ENCODE measurements around the gene CALML3.
"Not testable (repeated sequence)": the region's sequence is repeated elsewhere in the genome, so short reads cannot be mapped to it uniquely, and the experiment has no call there.

Gene CALML3

DNA sequence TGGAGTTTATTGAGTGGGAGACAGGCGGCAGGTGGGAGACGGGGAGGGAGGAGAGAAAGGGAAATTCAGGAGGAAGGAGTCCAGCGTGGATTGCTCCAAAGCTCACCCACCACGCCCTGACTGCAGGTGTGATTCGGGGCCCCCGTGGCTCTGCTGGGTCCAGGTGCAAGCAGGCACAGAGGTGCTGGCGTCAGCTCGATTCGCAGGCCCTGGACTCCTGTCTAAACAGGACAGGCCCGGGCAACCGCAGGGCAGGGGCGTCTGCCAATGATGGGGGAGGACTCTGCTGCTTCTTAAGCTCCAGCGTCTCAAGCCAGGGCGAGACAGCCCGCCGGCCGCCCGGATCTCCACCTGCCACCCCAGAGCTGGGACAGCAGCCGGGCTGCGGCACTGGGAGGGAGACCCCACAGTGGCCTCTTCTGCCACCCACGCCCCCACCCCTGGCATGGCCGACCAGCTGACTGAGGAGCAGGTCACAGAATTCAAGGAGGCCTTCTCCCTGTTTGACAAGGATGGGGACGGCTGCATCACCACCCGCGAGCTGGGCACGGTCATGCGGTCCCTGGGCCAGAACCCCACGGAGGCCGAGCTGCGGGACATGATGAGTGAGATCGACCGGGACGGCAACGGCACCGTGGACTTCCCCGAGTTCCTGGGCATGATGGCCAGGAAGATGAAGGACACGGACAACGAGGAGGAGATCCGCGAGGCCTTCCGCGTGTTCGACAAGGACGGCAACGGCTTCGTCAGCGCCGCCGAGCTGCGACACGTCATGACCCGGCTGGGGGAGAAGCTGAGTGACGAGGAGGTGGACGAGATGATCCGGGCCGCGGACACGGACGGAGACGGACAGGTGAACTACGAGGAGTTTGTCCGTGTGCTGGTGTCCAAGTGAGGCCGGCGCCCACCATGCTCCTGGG lies at the start of gene CALML3:
CALML3 (plus strand) TSS at position 321 of the 920 bp plus-strand sequence; CDS start at position 446, 125 bp downstream.
- DNase-seq: no peak

DNA sequence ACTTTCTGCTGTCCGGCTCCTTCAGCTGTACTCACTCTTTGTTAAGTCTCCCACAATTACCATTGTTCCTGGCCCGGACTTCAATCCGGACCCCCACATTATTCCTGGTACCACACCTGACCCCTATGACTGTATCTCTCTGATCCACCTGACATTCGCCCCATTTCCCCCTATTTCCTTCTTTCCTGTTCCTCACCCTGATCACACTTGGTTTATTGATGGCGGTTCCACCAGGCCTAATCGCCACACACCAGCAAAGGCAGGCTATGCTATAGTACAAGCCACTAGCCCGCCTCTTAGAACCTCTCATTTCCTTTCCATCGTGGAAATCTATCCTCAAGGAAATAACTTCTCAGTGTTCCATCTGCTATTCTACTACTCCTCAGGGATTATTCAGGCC lies 49.7 kb upstream of the CALML3 start:
- not testable (repeated sequence) for DNase-seq

DNA sequence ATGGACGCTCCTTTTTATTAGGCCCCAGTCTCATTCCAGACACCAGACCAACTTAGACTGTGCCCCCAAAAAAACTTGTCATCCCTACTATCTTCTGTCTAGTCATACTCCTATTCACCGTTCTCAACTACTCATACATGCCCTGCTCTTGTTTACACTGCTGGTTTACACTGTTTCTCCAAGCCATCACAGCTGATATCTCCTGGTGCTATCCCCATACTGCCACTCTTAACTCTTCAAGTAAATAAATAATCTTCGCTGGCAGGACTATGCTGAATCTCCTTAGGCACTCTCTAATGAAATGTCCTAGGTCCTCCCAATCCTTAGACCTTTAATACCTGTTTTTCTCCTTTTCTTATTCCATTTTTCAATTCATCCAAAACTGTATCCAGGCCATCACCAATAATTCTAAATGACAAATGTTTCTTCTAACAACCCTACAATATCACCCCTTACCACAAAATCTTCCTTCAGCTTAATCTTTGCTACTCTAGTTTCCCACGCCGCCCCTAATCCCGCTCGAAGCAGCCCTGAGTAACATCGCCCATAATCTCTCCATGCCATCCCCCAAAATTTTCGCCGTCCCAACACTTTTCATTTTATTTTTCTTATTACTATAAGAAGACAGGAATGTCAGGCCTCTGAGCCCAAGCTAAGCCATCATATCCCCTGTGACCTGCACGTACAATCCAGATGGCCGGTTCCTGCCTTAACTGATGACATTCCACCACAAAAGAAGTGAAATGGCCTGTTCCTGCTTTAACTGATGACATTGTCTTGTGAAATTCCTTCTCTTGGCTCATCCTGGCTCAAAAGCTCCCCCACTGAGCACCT lies 48.6 kb upstream of the CALML3 start:
- not testable (repeated sequence) for DNase-seq

DNA sequence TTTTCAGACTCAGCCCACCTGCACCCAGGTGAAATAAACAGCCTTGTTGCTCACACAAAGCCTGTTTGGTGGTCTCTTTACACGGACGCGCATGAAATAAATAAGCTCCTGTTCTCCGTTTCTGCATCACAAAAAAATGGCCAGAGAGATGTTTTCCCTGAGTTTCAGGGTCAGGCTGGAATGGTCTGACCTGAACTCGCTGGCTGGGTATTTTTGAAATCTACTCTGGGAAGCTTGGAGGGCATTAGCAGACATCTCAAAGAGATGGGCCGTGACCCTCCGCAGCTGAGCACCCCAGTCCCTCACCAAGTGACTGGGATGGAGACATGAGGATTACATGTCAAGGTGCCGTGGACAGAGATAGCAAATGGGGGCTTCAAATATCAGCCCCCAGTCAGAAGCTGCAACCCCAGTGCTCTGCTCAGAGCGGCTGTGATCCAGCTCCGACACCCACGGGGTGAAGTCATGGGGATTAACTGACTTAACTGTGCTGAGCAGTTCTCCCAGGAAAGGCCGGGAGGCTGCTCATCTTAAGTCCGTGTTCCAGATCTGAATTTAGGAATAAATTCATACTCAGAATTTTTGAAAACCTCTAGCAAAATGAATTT lies 47.7 kb upstream of the CALML3 start:
- DNase-seq: no peak

DNA sequence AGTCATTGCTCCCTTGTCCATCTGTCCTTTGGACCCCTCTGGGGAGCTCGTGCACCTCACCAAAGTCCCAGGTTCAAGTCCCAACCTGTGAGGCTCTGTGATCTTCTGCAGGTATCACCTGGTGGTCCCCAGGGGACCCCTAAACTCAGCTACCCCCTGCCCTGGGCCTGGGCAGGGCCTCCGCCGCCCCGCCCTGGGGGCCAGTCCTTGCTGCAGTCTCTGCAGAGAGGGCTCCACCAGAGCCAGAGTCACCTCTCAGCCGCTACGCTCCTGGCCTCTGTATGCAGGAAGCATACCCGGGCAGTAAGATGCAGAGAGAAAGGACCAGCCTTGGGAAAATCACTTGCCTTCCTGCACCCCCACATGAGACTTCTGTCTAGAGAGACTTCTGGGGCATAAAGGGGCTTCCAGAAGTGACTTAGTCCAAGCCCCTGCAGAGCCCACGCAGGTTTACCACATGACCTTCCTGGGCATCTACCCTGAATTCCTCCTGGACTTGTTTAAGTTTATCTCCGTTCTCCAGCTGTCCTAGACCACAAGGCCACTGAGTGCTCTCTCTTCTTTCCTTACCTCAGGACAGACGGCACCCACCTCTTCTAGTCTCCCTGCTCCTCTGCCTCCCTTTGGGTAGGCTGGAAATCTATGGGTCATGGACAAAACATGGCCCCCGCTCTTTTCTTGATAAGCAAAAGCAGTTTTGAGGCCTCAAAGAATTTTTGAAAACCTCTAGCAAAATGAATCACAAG lies 46.6 kb upstream of the CALML3 start:
- no peak for DNase-seq

DNA sequence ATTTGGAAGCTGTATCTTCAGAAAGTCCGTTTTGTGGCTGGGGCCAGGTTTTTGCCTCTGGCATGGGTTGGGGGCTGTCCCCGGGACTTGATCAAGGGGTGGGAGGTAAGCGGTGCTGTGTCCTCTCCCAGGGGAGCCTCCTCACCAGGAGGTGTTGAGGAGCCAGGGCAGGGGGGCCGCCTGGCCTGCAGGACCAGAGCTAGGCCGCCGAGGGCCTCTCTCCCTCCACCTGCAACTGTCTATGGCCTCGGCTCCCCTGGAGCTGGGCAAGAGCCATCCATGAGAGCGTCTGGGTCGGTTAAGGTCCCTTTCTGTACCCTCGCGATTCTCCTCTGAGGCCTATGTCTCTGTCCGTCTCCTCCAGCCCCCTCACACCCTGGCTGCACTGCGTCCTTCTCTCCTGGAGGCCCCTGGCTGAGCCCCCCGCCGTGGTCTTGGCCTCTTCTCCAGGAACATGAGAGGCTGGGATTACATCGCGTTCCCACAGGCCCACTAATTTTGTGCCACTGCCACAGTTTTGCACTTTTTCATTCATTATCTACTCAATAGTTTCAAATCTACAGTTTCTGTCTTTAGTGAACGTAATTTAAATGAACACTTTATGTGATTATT lies 46.0 kb upstream of the CALML3 start:
- DNase-seq: no peak

DNA sequence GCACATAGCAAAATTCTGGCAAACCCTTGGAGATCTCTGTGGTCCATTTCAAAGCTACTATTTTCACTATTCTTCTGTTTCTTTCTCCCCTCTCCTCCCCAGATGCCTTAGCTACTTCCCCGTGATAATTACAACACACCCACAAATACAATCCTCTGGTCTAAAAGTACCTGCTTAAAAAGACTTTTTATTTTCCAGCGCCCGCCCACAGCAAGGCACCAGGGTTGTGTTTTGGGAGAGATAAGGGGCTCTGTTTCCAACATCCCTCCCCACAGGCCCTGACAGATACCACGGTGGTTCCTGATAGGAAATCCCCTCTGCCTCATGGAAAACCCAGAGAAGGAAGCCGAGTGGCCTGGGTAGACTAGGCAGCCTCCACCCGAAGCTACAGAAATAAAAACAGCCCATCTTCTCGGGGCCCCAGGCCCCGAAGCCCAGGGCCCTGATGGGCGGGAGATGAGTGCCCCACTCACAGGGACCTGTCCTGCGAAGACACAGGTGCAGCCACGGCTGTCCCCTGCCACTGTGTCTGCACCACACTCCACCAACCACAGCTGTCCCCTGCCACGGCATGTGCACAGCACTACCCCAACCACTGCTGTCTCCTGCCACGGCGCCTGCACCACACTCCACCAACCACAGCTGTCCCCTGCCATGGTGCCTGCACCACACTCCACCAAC lies 45.1 kb upstream of the CALML3 start:
- no peak for DNase-seq

DNA sequence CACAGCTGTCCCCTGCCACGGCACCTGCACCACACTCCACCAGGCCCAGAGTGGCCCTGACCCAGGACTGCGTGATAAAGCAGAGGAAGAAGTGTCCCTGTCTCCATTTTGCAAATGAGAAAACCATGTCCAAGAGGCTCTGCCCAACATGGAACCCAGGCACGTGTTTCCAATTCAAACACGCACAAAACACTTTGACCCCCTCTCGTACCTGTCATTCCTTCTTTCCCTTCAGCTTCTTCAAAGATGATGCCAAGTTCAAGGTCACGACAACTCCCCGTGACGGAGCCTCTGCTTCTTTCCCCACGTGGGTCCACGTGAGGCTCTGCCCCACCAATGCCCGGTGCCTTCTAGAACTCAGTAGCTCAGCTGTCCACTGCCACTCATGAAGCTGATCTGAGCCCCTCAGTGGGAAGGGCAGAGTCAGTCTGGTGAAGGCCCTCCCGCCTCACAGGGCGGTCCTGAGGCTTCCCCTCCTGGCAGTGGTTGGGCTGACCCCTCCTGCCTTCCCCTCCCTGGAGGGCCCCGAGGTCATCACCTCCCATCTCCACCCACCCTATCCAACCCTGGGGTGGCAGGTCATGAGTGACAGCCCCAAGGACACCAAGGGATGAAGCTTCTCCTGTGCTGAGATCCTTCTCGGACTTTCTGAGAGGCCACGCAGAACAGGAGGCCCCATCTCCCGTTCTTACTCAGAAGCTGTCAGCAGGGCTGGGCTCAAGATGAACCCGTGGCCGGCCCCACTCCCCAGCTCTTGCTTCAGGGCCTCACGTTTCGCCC lies 44.4 kb upstream of the CALML3 start:
- DNase-seq: no peak

DNA sequence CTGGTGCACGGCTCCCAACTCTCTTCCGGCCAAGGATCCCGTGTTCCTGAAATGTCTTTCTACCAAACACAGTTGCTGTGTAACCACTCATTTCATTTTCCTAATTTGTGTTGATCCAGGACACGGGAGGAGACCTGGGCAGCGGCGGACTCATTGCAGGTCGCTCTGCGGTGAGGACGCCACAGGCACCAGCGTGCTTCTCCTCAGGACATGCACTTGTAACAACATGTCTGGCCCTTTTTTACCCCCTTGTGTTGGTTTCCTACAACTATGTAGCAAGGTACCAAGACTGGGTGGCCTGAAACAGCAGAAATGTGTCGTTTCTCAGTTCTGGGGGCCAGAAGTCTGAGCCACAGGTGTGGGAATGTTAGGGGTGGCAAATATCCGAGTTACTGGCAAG lies 43.6 kb upstream of the CALML3 start:
- DNase-seq: no peak

DNA sequence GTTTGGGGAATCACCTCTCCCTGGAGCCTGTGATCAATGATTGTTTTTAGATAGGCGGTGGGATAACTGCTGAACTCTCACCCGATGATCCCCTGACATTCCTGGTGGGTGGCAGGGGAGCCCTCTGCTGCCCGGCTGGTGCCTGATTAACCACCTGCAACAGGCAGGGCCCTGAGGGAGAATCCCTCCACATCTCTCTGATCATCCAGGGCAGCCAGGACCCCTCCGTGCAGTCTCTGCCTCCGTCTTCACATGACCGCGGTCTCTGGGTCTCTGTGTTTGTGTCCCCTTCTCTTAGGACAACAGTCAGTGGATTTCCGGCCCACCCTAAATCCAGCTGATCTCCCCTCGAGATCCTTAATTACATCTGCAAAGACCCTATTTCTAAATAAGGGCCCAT lies 42.7 kb upstream of the CALML3 start:
- DNase-seq: no peak

DNA sequence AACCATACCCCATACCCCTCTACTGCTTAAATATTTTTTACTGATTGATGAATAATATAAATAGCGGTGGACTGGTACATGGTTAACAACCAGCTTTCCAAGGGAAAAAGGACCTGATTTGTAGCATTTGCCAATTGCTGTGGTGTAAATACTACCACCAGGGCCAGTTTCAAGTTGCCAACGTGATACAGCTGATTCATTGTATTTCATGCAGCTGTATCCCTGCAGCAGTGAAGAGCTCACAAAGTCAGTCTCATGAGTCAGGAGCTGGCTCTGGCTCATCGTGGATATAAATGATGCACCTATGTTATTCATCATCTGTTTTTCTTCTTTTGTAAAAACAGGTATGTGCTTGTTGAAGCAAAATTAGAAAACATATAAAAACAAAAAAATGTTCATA lies 40.6 kb upstream of the CALML3 start:
- DNase-seq: no peak

DNA sequence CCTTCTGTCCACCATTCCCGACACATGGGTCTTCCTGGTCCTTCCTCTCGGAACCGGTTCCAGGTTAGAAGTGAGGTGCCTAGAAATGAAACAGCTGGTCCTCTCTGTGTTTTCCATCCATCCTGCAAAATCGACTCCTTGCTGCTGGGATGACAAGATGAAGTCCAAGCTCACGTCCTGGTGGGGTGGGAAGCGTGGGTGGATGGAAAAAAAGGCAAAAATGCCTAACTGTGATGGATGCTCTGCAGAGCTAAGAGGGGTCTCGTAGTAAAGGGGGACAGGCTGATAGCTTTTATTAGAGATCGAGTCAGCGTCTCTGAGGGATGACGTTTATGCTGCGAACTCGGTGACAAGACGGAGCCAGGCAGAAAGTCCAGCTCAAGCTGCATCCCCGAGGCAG lies 39.5 kb upstream of the CALML3 start:
- DNase-seq: no peak

DNA sequence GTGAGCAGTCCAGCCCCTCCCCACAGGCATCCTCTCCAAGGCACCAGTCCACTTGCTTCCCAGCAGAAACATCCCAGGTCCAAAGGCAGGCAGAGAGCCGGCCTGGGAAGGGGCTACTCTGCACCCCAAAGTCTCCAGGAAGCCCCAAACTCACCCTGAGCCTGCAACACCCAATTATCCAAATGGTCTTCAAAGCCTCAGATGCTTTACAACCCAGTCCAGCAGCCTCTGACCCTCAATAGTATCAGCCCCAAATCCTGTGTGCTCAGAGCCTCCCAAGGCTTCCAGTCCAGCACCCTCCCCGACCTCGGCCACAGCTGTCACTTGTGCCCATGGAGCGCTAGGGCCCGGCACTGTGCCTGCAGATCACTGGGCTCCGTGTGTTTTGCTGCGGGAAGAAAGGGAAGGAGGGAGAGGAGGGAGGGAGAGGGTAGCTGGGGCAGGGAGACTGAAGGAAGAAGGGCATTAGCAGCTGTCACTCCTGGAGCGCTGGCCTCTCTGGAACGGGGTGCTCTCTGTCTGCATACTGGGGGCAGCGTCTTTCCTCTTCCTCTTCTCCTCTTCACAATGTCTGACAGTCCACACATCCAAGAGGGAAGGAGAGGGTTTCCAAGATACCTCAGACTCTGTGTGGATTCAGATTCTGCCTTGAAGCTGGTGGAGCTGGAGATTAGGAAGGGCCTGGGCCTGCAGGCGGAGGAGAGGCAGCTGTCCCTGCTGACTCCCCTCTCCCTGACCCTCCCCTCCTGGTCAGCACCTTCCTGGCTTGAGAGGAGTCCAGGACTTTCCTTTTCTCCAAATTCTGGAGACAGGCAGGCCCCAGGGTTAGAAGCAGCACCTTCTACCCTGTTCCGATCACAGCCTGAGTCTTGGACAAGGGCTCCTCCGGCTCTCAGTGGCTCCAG lies 38.6 kb upstream of the CALML3 start:
- DNase-seq: no peak

DNA sequence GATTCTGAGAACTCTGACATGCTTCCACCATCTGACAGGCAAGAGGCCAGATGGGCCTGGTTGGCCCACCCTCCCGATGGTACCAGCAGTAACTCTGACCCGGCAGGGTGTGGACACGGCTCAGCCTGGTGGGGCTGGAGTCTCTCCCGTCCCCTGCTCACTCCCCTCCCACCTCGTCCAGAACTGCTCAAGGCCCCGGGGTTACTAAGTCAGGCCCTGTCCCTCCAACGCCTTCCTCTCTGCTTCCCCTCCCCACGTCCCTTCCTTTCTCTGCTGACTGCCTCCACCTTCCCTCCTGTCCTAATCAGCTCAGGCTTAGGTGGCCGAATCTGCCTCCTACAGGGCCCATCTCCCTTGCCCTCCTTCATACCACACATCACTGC lies 37.9 kb upstream of the CALML3 start:
- no peak for DNase-seq

DNA sequence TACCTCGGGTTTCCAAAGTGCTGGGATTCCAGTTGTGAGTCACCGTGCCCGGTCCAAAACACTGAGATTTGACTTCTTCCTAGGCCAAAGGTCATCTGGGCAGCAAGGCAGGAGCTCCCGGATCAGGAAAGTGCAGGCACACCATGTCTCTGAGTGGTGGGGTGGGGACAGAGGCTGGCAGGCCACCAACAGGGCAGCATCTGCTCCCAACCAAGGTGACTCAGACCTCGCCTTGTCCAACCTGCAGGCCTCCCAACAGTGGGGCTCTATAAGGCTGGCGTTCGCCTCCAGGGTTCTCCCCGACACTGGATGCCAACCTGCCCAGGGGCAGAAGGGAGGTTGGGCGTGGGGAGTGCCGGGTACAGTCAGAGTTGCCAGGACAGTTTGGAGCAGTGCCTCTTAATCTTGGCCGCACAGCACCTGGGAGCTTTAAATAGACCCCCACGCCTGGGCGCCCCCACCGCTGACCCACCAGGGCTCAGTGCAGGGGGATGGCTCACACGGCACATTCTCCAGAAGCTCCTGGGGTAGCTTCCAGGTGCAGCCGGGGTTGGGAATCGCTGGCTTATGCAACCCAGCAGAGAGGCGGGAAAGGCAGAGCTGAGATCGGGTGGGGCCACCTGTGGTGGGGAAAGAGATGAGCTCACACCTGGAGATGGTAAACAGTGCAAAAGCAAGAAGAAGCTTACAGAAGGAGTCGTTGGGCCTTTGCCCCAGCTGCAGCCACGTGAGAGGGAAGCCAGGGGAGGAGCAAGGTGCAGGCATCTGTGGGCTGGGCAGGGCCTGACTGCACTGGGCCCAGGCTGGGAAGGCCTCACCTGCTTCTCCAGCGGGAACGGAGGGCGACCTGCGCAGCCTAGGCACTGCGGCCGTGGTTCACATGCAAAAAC lies 36.2 kb upstream of the CALML3 start:
- DNase-seq: no peak

DNA sequence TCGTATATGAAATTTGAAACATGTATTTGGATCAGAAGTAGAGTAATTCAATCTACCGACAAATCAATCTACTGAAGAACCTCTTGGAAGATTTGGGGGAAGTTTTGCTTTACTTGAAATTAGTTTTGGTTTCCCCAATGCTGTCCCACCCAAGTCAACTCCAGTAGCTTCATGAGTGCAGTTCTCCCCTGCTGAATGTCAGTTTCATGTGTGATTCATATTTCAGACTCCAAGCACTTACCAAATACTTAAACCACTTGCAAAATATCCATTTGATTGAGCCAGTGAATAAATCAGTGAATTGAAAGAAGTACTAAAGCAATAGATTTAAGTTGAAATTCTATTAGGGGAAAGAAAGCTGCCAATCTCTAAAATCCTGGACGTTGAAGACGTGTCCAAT lies 34.7 kb upstream of the CALML3 start:
- DNase-seq: no peak

DNA sequence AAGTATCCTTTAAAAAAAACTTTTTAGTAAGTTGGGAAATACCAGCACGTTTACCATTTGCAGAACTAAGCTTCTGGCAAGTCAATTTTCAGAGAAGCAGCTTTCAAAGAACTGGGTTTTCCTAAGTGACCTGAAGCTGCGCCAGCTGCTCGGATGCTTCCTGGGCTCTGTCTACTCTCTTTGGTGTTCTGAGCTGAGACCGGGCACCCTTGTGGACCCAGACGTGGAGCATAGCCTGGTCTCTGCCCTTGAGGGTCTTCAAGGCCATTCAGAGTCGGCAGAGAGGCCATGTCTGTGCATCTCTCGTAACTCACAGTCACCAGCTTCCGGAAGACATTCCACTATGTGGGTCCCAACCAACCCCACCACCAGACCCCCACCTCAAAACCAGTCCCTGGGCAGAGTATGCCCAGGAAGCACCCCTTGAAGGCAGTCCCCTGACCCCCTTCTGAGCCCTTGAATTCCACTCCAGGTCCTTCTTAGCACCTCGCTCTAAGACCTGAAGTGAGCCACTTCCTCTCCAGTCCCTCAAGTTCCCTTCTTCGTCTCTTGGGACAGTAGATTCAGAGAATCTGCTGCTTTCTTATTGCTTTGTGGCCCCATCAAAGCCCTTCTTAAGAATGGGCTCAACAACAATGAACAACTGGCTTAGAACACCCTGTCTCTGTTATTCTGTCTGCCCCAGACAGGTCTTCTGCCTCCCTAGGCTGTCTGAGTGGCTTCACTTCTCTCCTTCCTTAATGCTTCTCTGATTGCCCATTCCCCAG lies 33.9 kb upstream of the CALML3 start:
- DNase-seq: no peak

DNA sequence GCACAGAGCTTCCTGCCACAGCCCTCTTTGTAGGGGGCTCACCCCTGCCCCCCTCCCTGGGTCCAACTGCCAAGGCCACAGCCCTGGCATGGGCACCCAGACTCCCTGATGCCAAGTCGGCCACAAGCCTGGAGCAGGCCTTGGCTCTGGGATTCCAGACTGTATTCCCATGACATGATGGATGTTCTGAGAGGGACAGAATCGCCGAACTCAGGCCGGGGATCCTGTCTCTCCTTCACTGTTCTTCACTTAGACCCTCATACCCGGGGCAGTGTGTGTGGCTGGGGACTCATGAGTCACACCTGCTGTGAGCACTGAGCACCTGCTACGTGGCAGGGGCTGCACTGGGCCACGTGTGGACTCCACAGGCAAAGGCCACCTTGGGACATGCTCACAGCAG lies 33.3 kb upstream of the CALML3 start:
- DNase-seq: no peak
